Activated T-helper 17 cell treated with anti-CD3 and anti-CD28 coated beads, Interleukin-2, amount 50 U/mL, for 72 hours (primary cell): ENCODE results near the gene ZNF532. TPM values are rescaled to one million over a fixed set of nuclear protein-coding genes. Genes with fewer than 3 reads are reported as not detected.
A peak's percentile ranks its signal among the peaks of the same experiment; 100 is the strongest.

Experiments used
- ATAC-seq: fragments of 150-1000 bp; cut with Tn5 transposase; replicated peaks from 2 replicates; pipeline ENCODE4 v1.10.0; 2021; ENCODE audit warnings: mild to moderate bottlenecking, moderate library complexity
- H3K27ac Mint-ChIP-seq: one replicate; pipeline ENCODE4 v1.8.0; 2022; ENCODE audit warnings: mixed read lengths
- H3K27me3 Mint-ChIP-seq: one replicate; pipeline ENCODE4 v1.8.0; 2022; ENCODE audit warnings: mixed read lengths
- H3K36me3 Mint-ChIP-seq: one replicate; pipeline ENCODE4 v1.8.0; 2022; ENCODE audit warnings: low read depth, mild to moderate bottlenecking, mixed read lengths
- H3K4me1 Mint-ChIP-seq: one replicate; pipeline ENCODE4 v1.8.0; 2022; ENCODE audit warnings: mixed read lengths
- H3K4me3 Mint-ChIP-seq: one replicate; pipeline ENCODE4 v1.8.0; 2022; ENCODE audit warnings: mild to moderate bottlenecking, mixed read lengths
- H3K9me3 Mint-ChIP-seq: one replicate; pipeline ENCODE4 v1.8.0; 2022; ENCODE audit warnings: mixed read lengths
- total RNA-seq, 2 donors: library from RNA; stranded (reverse); gene quantifications; one replicate each; pipeline ENCODE4 v1.2.3, GENCODE V29; 2022

The ZNF532 gene
- total RNA-seq, 2 donors from 2014 or later, result 8.6 to 11.8 TPM

GRCh38 chr18:58967751-58968254 lies 103.1 kb downstream of the ZNF532 start:
- ATAC-seq, result no peak
- Mint-ChIP-seq H3K36me3 (no peaks in the 10 kb centered on the region), H3K4me3 (no peak overlapping the region), H3K27me3 (peaks cover 7% of the 10 kb centered on the region), H3K27ac (no peak overlapping the region), H3K4me1 (peaks cover 5% of the 10 kb centered on the region), H3K9me3 (no peaks in the 10 kb centered on the region)

DNA sequence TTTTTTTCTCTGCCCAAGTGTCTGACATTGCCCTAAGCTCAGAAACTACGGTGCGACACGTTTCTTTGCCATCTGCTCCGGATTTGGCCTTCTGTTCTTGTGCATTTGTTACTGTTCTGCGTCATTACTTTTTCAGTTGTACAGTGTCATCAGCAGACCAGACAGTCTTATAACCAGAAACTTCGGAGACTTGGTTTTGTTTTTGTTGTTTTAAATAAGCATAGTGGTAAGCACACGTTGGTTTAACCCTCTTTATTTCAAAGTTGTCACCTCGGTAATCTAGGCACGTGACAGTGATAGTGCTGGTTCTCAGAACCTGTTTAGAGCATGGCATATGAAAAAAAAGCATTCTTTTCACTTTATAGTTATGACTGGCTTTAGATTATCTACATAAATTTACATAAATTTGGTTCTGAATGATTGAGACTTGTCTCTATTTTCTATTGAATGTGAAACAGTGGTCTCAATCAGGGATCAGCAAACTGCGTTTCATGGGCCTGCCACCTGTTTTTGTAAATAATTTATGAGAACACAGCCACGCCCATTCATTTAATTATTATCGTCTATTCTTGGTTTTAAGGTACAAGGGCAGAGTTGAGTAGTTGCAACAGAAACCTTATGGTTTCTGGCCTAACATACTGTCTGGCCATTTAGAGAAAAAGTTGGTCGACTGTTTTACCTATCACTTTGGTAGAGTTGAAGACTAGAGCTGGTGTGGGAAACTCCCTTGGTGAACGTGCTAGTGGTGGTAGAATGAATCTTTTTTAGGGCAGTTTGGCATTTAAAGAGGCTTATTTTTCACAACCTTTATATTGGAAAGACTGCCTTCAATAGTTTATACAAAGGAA lies 106.5 kb downstream of the ZNF532 start:
- no peaks in the 10 kb centered on the region for H3K4me1 Mint-ChIP-seq
- H3K36me3 Mint-ChIP-seq, result no peaks in the 10 kb centered on the region
- peaks cover 14% of the 10 kb centered on the region for H3K27me3 Mint-ChIP-seq
- no peak overlapping the region for H3K27ac Mint-ChIP-seq
- no peaks in the 10 kb centered on the region for H3K9me3 Mint-ChIP-seq
- ATAC-seq, result no peak
- no peak overlapping the region for H3K4me3 Mint-ChIP-seq

- no peak overlapping the region for H3K27ac Mint-ChIP-seq
- no peak for ATAC-seq
- H3K4me3 Mint-ChIP-seq, result no peak overlapping the region
- H3K9me3 Mint-ChIP-seq, result no peaks in the 10 kb centered on the region
- H3K36me3 Mint-ChIP-seq, result peaks cover 8% of the 10 kb centered on the region
- H3K27me3 Mint-ChIP-seq, result peaks cover 23% of the 10 kb centered on the region
- no peaks in the 10 kb centered on the region for H3K4me1 Mint-ChIP-seq
These were observed 110.6 kb downstream of the ZNF532 start for GRCh38 chr18:58975296-58975695.

- H3K36me3 Mint-ChIP-seq, result peaks cover 10% of the 10 kb centered on the region
- H3K27ac Mint-ChIP-seq, result no peak overlapping the region
- no peak for ATAC-seq
- no peak overlapping the region for H3K4me3 Mint-ChIP-seq
- H3K9me3 Mint-ChIP-seq, result no peaks in the 10 kb centered on the region
- peaks cover 23% of the 10 kb centered on the region for H3K27me3 Mint-ChIP-seq
- H3K4me1 Mint-ChIP-seq, result no peaks in the 10 kb centered on the region
These were observed 111.1 kb downstream of the ZNF532 start for GRCh38 chr18:58975781-58976180.

DNA sequence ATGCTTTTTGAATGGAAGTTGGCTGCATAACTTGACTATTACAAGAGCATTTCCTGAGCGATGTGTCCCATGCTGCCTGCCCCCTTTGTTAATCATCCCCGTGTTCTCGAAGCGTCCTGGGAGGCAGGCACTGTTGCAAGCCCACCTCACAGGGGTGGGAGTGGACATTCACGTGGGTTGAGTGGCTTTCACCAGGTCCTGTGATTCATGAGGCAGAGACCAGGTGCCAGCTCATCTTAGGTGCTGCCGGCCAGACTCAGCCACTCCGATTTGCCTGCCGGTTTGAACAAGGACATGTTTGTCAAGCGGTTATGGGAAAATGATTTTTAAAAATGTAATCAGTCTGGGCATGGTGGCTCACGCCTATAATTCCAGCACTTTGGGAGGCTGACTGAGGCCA lies 112.5 kb downstream of the ZNF532 start:
- H3K4me1 Mint-ChIP-seq, result no peaks in the 10 kb centered on the region
- peaks cover 24% of the 10 kb centered on the region for H3K36me3 Mint-ChIP-seq
- no peak overlapping the region for H3K4me3 Mint-ChIP-seq
- no peak for ATAC-seq
- H3K9me3 Mint-ChIP-seq, result no peaks in the 10 kb centered on the region
- H3K27me3 Mint-ChIP-seq, result peaks cover 23% of the 10 kb centered on the region
- no peak overlapping the region for H3K27ac Mint-ChIP-seq

- Mint-ChIP-seq H3K4me3 (no peak overlapping the region), H3K36me3 (peaks cover 28% of the 10 kb centered on the region), H3K9me3 (no peaks in the 10 kb centered on the region), H3K27ac (no peak overlapping the region), H3K4me1 (no peaks in the 10 kb centered on the region), H3K27me3 (peaks cover 22% of the 10 kb centered on the region)
- no peak for ATAC-seq
These were observed 113.1 kb downstream of the ZNF532 start for GRCh38 chr18:58977801-58978200.

DNA sequence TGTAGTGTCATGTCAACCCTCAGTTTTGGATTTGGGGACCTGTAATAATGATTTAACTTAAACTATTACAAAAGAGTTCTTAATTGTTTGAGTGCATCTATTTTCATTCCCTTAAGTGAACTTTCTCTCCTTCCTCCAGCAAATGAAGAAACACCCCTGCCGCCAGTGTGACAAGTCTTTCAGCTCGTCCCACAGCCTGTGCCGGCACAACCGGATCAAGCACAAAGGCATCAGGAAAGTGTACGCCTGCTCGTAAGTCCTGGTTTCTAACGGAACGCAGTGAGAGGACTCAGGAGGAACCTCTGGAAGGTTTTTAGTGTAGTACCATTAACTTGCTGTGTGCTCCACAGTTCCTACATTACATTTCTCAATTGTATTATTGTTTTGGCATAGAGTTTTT lies 114.2 kb downstream of the ZNF532 start:
- H3K4me1 Mint-ChIP-seq, result no peaks in the 10 kb centered on the region
- no peaks in the 10 kb centered on the region for H3K9me3 Mint-ChIP-seq
- H3K27ac Mint-ChIP-seq, result no peak overlapping the region
- ATAC-seq, result no peak
- peaks cover 19% of the 10 kb centered on the region for H3K27me3 Mint-ChIP-seq
- no peak overlapping the region for H3K4me3 Mint-ChIP-seq
- peaks cover 37% of the 10 kb centered on the region for H3K36me3 Mint-ChIP-seq

DNA sequence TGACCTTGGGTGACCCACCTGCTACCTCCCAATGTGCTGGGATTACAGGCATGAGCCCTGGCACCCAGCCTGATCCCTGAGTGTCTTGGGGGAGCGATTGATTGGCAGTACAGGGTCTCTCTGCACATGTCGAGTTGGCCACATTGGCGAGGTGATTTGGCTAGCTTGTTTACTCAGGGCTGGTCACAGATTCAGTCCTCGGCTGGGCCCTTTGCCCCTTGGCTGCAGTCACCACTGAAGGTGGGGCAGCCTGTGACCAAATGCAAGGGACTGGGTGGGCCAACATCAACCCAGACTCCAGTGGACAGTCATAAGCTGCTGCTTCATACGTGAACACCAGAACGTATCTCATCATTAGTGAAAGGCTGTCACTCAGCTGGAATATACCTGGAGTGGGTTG lies 114.9 kb downstream of the ZNF532 start:
- Mint-ChIP-seq H3K4me1 (no peaks in the 10 kb centered on the region), H3K4me3 (no peak overlapping the region), H3K27me3 (peaks cover 15% of the 10 kb centered on the region), H3K9me3 (no peaks in the 10 kb centered on the region), H3K27ac (no peak overlapping the region), H3K36me3 (peaks cover 39% of the 10 kb centered on the region)
- ATAC-seq, result no peak

DNA sequence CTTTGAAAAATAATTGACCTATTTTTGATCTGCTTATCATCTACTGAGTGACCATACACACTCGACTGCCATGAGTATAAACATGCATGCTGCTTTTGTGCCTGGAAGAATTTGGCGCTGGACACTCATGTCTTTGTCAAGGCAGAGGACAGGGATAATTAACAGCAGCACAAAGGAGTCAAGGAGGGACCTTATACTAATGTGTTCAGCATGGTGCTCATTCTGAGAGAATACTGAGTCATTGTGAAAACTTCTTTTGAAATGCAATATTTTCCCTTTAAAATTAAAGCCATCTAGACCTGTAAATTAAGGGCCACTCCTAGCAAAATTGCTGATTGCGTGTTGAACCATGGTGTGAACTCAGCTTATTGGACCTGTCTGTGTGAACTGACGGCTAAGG lies 116.3 kb downstream of the ZNF532 start:
- peak; percentile 43 for ATAC-seq
- peaks cover 39% of the 10 kb centered on the region for H3K36me3 Mint-ChIP-seq
- H3K27me3 Mint-ChIP-seq, result peaks cover 11% of the 10 kb centered on the region
- H3K4me3 Mint-ChIP-seq, result no peak overlapping the region
- H3K9me3 Mint-ChIP-seq, result no peaks in the 10 kb centered on the region
- no peaks in the 10 kb centered on the region for H3K4me1 Mint-ChIP-seq
- H3K27ac Mint-ChIP-seq, result no peak overlapping the region

DNA sequence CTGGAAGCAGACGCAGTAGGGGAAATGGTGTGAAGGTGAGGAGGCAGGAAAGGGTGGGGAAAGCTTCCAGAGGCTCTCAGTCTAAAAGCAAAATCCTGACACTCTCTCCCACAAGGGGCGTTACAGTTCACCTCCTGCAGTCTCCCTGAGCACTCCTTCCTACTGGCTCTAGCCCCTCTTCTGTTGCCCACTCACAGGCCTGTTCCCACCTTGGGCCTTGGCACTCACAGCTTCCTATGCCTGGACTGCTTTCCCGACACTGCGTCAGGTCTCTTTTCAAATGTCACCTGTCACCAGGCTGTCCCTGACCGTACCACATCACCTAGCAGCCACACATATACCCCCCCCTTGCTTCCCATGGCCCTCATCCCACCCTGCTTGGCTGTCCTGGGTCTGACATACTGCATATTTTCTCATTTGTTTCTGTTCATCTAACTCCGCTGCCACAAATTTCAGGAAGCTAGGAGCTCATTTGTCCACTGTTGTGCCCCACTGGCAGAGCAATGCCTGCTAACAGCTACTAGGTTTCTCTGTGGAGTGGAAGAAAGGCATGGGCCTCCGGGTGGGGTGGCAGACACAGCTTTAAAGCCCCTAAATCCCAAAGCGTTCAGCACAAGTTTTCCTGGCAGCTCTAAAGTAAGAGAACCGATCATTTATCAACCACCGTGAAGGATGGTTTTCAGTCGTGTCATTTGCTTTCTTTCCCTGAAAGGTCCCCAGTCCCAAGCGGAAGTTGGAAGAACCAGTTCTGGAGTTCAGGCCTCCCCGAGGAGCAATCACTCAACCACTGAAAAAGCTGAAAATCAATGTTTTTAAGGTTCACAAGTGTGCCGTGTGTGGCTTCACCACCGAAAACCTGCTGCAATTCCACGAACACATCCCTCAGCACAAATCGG lies 118.8 kb downstream of the ZNF532 start:
- H3K9me3 Mint-ChIP-seq, result no peaks in the 10 kb centered on the region
- no peaks in the 10 kb centered on the region for H3K4me1 Mint-ChIP-seq
- peaks cover 39% of the 10 kb centered on the region for H3K36me3 Mint-ChIP-seq
- no peak overlapping the region for H3K27ac Mint-ChIP-seq
- no peak overlapping the region for H3K4me3 Mint-ChIP-seq
- H3K27me3 Mint-ChIP-seq, result peaks cover 7% of the 10 kb centered on the region
- no peak for ATAC-seq

DNA sequence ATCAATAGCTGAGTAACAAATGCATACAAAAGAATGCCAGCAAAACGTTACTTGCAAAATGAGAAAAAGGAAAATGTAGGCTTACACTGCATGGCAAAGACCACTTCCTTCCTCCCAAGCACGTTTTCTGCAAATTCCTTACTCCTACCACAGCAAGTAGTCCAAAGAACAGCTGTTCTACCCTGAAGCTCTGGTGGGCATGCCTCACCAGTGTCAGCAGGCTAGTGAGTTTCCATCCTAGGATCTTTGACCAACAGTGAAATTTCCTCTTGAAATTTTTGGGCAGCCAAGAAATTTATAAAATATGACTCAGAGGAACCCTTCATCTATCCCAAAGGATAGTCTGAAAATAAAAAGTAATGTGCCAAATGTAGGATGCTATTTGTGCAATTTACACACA lies 123.9 kb downstream of the ZNF532 start:
- peaks cover 7% of the 10 kb centered on the region for H3K27me3 Mint-ChIP-seq
- no peak for ATAC-seq
- H3K27ac Mint-ChIP-seq, result no peak overlapping the region
- no peak overlapping the region for H3K4me3 Mint-ChIP-seq
- H3K36me3 Mint-ChIP-seq, result peaks cover 5% of the 10 kb centered on the region
- H3K4me1 Mint-ChIP-seq, result peaks cover 7% of the 10 kb centered on the region
- peaks cover 12% of the 10 kb centered on the region for H3K9me3 Mint-ChIP-seq

GRCh38 chr18:58989184-58989759 lies 124.6 kb downstream of the ZNF532 start:
- H3K4me3 Mint-ChIP-seq, result no peak overlapping the region
- H3K36me3 Mint-ChIP-seq, result no peaks in the 10 kb centered on the region
- H3K27me3 Mint-ChIP-seq, result peaks cover 7% of the 10 kb centered on the region
- peak; percentile 32 for ATAC-seq
- peaks cover 12% of the 10 kb centered on the region for H3K9me3 Mint-ChIP-seq
- peaks cover 7% of the 10 kb centered on the region for H3K4me1 Mint-ChIP-seq
- no peak overlapping the region for H3K27ac Mint-ChIP-seq

DNA sequence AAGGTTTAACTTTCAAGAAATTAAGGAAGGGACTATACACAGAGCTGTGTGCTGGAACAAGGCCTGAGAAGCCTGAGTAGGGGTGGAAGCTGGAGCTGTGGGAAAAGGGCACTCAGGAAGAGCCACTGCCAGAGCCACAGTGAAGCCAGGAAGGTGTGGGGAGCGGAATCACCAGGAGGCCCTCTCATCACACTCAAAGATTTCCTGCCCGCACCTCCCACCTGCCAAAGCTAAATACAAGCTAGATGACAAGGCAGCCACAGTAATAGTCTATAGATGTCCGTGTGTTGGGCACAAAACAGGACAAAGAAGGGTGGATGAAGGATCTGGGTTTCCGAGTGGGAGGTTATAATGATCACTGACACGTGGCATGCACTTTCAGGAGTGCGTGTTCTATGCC lies 126.0 kb downstream of the ZNF532 start:
- H3K27ac Mint-ChIP-seq, result no peak overlapping the region
- H3K9me3 Mint-ChIP-seq, result peaks cover 12% of the 10 kb centered on the region
- H3K27me3 Mint-ChIP-seq, result peaks cover 14% of the 10 kb centered on the region
- ATAC-seq, result peak; percentile 32
- no peak overlapping the region for H3K4me3 Mint-ChIP-seq
- peaks cover 7% of the 10 kb centered on the region for H3K4me1 Mint-ChIP-seq
- no peaks in the 10 kb centered on the region for H3K36me3 Mint-ChIP-seq

- Mint-ChIP-seq H3K4me1 (peaks cover 7% of the 10 kb centered on the region), H3K27ac (peak overlapping the region; percentile 41), H3K36me3 (no peaks in the 10 kb centered on the region), H3K4me3 (no peak overlapping the region), H3K27me3 (peaks cover 19% of the 10 kb centered on the region), H3K9me3 (peaks cover 12% of the 10 kb centered on the region)
- ATAC-seq, result peak; percentile 82
These were observed 126.6 kb downstream of the ZNF532 start for GRCh38 chr18:58991167-58991798.
